MM.1S (cell line): ENCODE measurements around the gene NDUFAF8.

Source experiments
- EZH2 ChIP-seq: fragments of 300-600 bp; sonication (generic); optimal IDR thresholded peaks from 2 replicates; pipeline ENCODE3; 2017; ENCODE audit warnings: low read depth, mild to moderate bottlenecking, antibody characterized with exemption, low read length, mixed read lengths
- EZH2phosphoT487 ChIP-seq: fragments of 300-600 bp; sonication (generic); IDR thresholded peaks from 2 replicates; pipeline ENCODE4 v1.6.1; 2018; ENCODE audit warnings: antibody characterized with exemption, low read length
- TF ChIP-seq, protein P1 (sequence below): fragments of 300-600 bp; sonication (generic); IDR thresholded peaks from 2 replicates; pipeline ENCODE4 v1.5.1; 2016; ENCODE audit warnings: antibody characterized with exemption, low read length, mixed read lengths

DNA sequence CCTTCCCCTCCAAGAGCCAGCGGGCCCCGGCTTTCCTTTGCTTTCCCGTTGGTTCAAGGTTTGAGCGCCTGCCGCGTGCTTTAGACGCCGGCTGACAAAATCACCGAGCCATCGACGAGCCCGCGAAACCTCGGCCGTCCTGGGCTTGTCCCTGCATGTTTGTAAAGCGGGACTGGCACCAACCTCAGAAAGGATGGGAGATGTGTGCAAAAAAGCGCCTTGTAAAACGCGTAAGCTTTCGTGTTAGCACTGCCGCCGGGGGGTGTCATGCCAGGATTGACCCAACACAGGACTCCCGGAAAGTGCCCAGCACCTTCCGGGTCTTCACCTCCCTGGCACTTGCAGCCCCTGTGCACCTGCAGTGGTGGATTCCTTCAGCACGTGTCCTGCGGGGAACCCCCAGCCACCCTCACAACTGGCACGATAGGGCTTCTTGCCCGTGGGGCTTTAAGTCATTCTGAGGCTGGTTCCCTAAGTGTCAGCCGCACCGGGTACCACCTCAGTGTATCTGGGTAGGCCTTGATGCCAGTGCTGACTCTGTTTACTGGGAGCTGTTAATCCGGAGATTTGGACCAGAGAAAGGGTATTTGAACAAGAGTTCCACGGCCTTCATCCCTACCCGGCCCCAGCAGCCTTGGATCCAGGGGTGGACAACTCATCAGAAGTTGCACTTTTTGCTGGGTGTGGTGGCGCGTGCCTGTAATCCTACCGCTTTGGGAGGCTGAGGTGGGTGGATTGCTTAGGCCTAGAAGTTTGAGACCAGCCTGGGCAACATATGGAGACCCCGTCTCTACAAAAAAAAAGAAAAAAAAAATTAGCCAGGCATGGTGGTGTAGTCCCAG is 817 bp downstream of the NDUFAF8 start:
- TF ChIP-seq EZH2, result no peak
- TF ChIP-seq, protein P1, sequence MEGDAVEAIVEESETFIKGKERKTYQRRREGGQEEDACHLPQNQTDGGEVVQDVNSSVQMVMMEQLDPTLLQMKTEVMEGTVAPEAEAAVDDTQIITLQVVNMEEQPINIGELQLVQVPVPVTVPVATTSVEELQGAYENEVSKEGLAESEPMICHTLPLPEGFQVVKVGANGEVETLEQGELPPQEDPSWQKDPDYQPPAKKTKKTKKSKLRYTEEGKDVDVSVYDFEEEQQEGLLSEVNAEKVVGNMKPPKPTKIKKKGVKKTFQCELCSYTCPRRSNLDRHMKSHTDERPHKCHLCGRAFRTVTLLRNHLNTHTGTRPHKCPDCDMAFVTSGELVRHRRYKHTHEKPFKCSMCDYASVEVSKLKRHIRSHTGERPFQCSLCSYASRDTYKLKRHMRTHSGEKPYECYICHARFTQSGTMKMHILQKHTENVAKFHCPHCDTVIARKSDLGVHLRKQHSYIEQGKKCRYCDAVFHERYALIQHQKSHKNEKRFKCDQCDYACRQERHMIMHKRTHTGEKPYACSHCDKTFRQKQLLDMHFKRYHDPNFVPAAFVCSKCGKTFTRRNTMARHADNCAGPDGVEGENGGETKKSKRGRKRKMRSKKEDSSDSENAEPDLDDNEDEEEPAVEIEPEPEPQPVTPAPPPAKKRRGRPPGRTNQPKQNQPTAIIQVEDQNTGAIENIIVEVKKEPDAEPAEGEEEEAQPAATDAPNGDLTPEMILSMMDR, result no peak
- no peak for TF ChIP-seq EZH2phosphoT487
